Measurements from ENCODE around the gene MEOX2. TPM values are rescaled to one million over a fixed set of nuclear protein-coding genes. Genes with fewer than 3 reads are reported as not detected.

Gene MEOX2
- total RNA-seq, 1 experiment from 2014 or later, result not detected

DNA sequence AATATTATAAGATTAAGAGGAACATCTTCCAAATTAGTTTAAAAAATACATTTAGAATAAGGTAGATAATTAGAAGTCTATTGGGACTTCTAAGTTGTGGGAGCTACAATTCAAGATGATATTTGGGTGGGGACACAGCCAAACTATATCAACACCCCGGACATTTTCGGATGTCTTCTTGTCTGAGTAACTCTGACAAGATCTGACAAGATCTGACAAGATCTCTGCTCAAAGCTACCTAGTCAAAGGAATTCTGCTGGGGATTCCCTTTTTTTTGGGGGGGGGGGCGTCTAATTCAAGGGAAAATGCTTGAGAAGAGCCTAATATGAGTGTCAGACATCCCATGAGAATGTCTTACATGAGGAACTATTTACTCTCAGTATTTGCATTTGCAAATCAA, 119.4 kb downstream of the MEOX2 start:
- H3K14ac ChIP-seq (ENCODE audit: insufficient read depth, low read length), result no peak overlapping the region
- H2BK20ac ChIP-seq (ENCODE audit: low read depth, low read length, poor library complexity, severe bottlenecking), result no peak overlapping the region
- no peaks in the 10 kb centered on the region for H3K4me1 ChIP-seq (ENCODE audit: insufficient read depth, low read length)
- H4K5ac ChIP-seq (ENCODE audit: insufficient read length, low read depth, low read length), result no peak overlapping the region
- H2BK5ac ChIP-seq (ENCODE audit: insufficient read length, low read length), result no peak overlapping the region
- no peaks in the 10 kb centered on the region for H3K23me2 ChIP-seq (ENCODE audit: insufficient read length, low read depth, low read length, poor library complexity, severe bottlenecking)
- H3K4ac ChIP-seq (ENCODE audit: low read depth, low read length), result no peak overlapping the region
- no peak overlapping the region for H3K27ac Mint-ChIP-seq
- no peak overlapping the region for H3K27ac ChIP-seq (ENCODE audit: insufficient read length, low read depth, low read length)
- no peak overlapping the region for H2BK12ac ChIP-seq (ENCODE audit: insufficient read length, low read depth, low read length)
- H3K9ac ChIP-seq (ENCODE audit: extremely low read depth, insufficient read length, low read length), result no peak overlapping the region
- no peaks in the 10 kb centered on the region for H3K9me3 ChIP-seq (ENCODE audit: control insufficient read depth, low read depth, low read length)
- no peak overlapping the region for H2BK120ac ChIP-seq (ENCODE audit: low read depth, low read length, poor library complexity, severe bottlenecking)
- H3K4me1 Mint-ChIP-seq, result no peaks in the 10 kb centered on the region; a peak in 2 of 4 replicates
- no peak overlapping the region for H3K4me2 ChIP-seq (ENCODE audit: insufficient read depth, insufficient read length, low read length)
- no peak for DNase-seq
- TF ChIP-seq CTCF (conservative IDR thresholded peaks at IDR 0.05), result no peak
- no peaks in the 10 kb centered on the region for H3K27me3 Mint-ChIP-seq (ENCODE audit: low read depth)
- no peak overlapping the region for H3T11ph ChIP-seq (ENCODE audit: low read length)
- no peaks in the 10 kb centered on the region for H3K9me3 Mint-ChIP-seq
- H3K36me3 Mint-ChIP-seq (ENCODE audit: insufficient read depth in 1 of 3, low read depth in 3 of 3), result no peaks in the 10 kb centered on the region; a peak in 1 of 7 replicates
- no CpG with 5 or more reads among the region's 3 CpGs for whole genome bisulfite sequencing (ENCODE audit: extremely low coverage, insufficient read length, low lambda C conversion rate)
- H4K20me1 ChIP-seq (ENCODE audit: control insufficient read depth, insufficient read depth, insufficient read length), result no peaks in the 10 kb centered on the region
- H2AFZ ChIP-seq (ENCODE audit: low read length), result no peak overlapping the region
- H3K56ac ChIP-seq (ENCODE audit: insufficient read length, low read depth, low read length), result no peak overlapping the region
- no peak overlapping the region for H3K23ac ChIP-seq (ENCODE audit: insufficient read length, low read depth, low read length)
- H2AK5ac ChIP-seq (ENCODE audit: insufficient read length, low read length), result no peak overlapping the region
- H3K79me2 ChIP-seq (ENCODE audit: insufficient read depth, low read length), result no peaks in the 10 kb centered on the region
- no peak overlapping the region for H2BK15ac ChIP-seq (ENCODE audit: low read depth, low read length)
- no peak overlapping the region for H4K8ac ChIP-seq (replicated peaks; ENCODE audit: insufficient read length, low read depth, low read length)
- H3K79me1 ChIP-seq (ENCODE audit: insufficient read depth, low read depth, low read length, poor library complexity, severe bottlenecking), result no peaks in the 10 kb centered on the region
- no peak overlapping the region for H4K91ac ChIP-seq (ENCODE audit: insufficient read length, low read depth, low read length)
- no peak overlapping the region for H3K18ac ChIP-seq (ENCODE audit: insufficient read length, low read depth, low read length)
- no peak overlapping the region for H3K4me3 Mint-ChIP-seq
- H3K27me3 ChIP-seq (ENCODE audit: insufficient read depth, low read length), result no peaks in the 10 kb centered on the region
